SK-N-MC (cell line): ENCODE measurements around the gene CFAP70.

Experiments
- EZH2 ChIP-seq: fragments of 200-600 bp; sonication (generic); IDR thresholded peaks from one replicate; pipeline ENCODE4 v1.6.1; 2017; ENCODE audit warnings: antibody characterized with exemption
- FOXP2 ChIP-seq: optimal IDR thresholded peaks from 2 replicates; pipeline ENCODE3; 2011; ENCODE audit warnings: mild to moderate bottlenecking, moderate library complexity; ENCODE audit not compliant: insufficient read depth; ENCODE audit errors: extremely low read length, control extremely low read depth
- POLR2AphosphoS5 ChIP-seq: IDR thresholded peaks from 2 replicates; pipeline ENCODE4 v1.6.1; 2012; ENCODE audit warnings: mild to moderate bottlenecking, low read depth, low read length, borderline replicate concordance

DNA sequence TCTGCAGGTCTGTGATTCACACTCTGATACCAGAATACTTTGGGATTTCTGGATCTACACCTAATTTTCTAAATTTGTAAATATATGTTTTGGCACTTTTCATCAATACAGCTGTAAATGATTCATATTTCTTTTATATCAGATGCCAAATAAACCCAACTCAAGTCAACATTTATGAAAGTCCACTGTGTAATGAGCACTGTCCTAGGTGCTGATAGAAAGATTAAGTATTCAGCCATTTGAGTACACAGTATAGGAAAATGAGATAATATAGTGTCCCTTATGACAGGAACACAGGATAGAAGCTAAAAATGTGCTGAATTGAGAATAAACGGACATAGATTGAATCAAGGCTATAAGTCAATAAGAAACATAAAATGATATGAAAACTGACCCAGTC, 48.8 kb upstream of the CFAP70 start:
- TF ChIP-seq FOXP2 (no peak), POLR2AphosphoS5 (no peak), EZH2 (no peak)
